Measurements from ENCODE around the gene OSBPL5.

OSBPL5 gene

DNA sequence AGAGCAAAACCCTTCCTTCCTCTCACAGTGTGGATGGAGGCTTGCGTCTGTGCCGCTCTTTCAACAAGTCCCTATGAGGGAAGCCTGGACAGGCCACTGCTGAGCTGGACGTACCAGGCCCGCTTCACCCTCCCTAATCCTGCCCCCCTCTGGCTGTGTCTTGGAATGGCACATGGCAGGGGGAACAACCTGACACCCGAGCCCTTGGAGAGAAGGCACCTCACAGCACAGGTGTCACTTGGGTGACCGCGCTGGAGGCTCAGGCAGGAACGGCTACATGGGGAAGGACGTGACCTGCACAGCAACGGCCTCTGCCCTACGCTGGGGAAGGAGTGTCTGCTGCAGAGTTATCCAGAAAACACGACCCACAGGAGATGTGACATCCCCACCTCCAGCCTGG, 118.9 kb downstream of the OSBPL5 start:
- POLR2A ChIA-PET = interaction anchor here (0.5 to 0.7 kb wide), 3 partner anchors 44 to 115 kb away, joined by 3 read pairs; no protein-coding TSS in a partner anchor
- Histone ChIP-seq H3K9me3 (ENCODE audit: control insufficient read depth, insufficient read depth, low read depth, low read length) (no peaks in the 10 kb centered on the region), H3K4me1 (ENCODE audit: control insufficient read depth, insufficient read depth, low read length) (peaks cover 14% of the 10 kb centered on the region; the same call in 1 of the 2 replicates), H3K27ac (ENCODE audit: extremely low read depth, low read depth, low read length) (no peak overlapping the region), H3K4me3 (ENCODE audit: low read depth, low read length) (no peak overlapping the region), H3K36me3 (ENCODE audit: control insufficient read depth in 2 of 2, insufficient read depth in 1 of 2, low read length in 2 of 2) (peaks cover 0 to 50% of the 10 kb centered on the region in 2 experiments; a peak in 1 of 3 replicates)
- TF ChIP-seq ZNF621 (tag by site-specific recombination; IDR thresholded peaks at IDR 0.05) (no peak), SETDB1 (IDR thresholded peaks at IDR 0.05; ENCODE audit: insufficient read length, low read length) (no peak), GLI4 (tag by site-specific recombination; IDR thresholded peaks at IDR 0.05) (no peak), ZNF701 (tag by site-specific recombination; IDR thresholded peaks at IDR 0.05) (no peak), ZFP3 (tag by site-specific recombination; IDR thresholded peaks at IDR 0.05; ENCODE audit: low read depth) (no peak), ZSCAN23 (tag by site-specific recombination; IDR thresholded peaks at IDR 0.05) (no peak), ZNF155 (tag by site-specific recombination; IDR thresholded peaks at IDR 0.05) (no peak), ZNF324 (tag by site-specific recombination; IDR thresholded peaks at IDR 0.05) (no peak), ZNF768 (tag by site-specific recombination; IDR thresholded peaks at IDR 0.05) (no peak), ZNF302 (tag by site-specific recombination; IDR thresholded peaks at IDR 0.05; ENCODE audit: low read depth) (no peak), ZNF560 (tag by site-specific recombination; IDR thresholded peaks at IDR 0.05; ENCODE audit: borderline replicate concordance) (no peak), ZSCAN16 (tag by site-specific recombination; IDR thresholded peaks at IDR 0.05) (no peak), ZNF37A (tag by site-specific recombination; IDR thresholded peaks at IDR 0.05) (no peak)
- TF ChIP-seq, protein P1, sequence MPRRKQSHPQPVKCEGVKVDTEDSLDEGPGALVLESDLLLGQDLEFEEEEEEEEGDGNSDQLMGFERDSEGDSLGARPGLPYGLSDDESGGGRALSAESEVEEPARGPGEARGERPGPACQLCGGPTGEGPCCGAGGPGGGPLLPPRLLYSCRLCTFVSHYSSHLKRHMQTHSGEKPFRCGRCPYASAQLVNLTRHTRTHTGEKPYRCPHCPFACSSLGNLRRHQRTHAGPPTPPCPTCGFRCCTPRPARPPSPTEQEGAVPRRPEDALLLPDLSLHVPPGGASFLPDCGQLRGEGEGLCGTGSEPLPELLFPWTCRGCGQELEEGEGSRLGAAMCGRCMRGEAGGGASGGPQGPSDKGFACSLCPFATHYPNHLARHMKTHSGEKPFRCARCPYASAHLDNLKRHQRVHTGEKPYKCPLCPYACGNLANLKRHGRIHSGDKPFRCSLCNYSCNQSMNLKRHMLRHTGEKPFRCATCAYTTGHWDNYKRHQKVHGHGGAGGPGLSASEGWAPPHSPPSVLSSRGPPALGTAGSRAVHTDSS (tag by site-specific recombination; IDR thresholded peaks at IDR 0.05) = no peak
- TF ChIP-seq, protein P2, sequence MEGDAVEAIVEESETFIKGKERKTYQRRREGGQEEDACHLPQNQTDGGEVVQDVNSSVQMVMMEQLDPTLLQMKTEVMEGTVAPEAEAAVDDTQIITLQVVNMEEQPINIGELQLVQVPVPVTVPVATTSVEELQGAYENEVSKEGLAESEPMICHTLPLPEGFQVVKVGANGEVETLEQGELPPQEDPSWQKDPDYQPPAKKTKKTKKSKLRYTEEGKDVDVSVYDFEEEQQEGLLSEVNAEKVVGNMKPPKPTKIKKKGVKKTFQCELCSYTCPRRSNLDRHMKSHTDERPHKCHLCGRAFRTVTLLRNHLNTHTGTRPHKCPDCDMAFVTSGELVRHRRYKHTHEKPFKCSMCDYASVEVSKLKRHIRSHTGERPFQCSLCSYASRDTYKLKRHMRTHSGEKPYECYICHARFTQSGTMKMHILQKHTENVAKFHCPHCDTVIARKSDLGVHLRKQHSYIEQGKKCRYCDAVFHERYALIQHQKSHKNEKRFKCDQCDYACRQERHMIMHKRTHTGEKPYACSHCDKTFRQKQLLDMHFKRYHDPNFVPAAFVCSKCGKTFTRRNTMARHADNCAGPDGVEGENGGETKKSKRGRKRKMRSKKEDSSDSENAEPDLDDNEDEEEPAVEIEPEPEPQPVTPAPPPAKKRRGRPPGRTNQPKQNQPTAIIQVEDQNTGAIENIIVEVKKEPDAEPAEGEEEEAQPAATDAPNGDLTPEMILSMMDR (tag by site-specific recombination; IDR thresholded peaks at IDR 0.05) = no peak
- TF ChIP-seq, protein P3, sequence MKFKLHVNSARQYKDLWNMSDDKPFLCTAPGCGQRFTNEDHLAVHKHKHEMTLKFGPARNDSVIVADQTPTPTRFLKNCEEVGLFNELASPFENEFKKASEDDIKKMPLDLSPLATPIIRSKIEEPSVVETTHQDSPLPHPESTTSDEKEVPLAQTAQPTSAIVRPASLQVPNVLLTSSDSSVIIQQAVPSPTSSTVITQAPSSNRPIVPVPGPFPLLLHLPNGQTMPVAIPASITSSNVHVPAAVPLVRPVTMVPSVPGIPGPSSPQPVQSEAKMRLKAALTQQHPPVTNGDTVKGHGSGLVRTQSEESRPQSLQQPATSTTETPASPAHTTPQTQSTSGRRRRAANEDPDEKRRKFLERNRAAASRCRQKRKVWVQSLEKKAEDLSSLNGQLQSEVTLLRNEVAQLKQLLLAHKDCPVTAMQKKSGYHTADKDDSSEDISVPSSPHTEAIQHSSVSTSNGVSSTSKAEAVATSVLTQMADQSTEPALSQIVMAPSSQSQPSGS (tag by site-specific recombination; IDR thresholded peaks at IDR 0.05; ENCODE audit: low read depth) = no peak
- TF ChIP-seq, protein P4, sequence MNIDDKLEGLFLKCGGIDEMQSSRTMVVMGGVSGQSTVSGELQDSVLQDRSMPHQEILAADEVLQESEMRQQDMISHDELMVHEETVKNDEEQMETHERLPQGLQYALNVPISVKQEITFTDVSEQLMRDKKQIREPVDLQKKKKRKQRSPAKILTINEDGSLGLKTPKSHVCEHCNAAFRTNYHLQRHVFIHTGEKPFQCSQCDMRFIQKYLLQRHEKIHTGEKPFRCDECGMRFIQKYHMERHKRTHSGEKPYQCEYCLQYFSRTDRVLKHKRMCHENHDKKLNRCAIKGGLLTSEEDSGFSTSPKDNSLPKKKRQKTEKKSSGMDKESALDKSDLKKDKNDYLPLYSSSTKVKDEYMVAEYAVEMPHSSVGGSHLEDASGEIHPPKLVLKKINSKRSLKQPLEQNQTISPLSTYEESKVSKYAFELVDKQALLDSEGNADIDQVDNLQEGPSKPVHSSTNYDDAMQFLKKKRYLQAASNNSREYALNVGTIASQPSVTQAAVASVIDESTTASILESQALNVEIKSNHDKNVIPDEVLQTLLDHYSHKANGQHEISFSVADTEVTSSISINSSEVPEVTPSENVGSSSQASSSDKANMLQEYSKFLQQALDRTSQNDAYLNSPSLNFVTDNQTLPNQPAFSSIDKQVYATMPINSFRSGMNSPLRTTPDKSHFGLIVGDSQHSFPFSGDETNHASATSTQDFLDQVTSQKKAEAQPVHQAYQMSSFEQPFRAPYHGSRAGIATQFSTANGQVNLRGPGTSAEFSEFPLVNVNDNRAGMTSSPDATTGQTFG (tag by site-specific recombination; IDR thresholded peaks at IDR 0.05; ENCODE audit: borderline replicate concordance) = no peak
- TF ChIP-seq, protein P5, sequence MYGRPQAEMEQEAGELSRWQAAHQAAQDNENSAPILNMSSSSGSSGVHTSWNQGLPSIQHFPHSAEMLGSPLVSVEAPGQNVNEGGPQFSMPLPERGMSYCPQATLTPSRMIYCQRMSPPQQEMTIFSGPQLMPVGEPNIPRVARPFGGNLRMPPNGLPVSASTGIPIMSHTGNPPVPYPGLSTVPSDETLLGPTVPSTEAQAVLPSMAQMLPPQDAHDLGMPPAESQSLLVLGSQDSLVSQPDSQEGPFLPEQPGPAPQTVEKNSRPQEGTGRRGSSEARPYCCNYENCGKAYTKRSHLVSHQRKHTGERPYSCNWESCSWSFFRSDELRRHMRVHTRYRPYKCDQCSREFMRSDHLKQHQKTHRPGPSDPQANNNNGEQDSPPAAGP (tag by site-specific recombination; IDR thresholded peaks at IDR 0.05) = no peak
- TF ChIP-seq, protein P6, sequence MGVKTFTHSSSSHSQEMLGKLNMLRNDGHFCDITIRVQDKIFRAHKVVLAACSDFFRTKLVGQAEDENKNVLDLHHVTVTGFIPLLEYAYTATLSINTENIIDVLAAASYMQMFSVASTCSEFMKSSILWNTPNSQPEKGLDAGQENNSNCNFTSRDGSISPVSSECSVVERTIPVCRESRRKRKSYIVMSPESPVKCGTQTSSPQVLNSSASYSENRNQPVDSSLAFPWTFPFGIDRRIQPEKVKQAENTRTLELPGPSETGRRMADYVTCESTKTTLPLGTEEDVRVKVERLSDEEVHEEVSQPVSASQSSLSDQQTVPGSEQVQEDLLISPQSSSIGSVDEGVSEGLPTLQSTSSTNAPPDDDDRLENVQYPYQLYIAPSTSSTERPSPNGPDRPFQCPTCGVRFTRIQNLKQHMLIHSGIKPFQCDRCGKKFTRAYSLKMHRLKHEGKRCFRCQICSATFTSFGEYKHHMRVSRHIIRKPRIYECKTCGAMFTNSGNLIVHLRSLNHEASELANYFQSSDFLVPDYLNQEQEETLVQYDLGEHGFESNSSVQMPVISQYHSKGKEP (tag by site-specific recombination; IDR thresholded peaks at IDR 0.05) = no peak
- CTCF ChIA-PET = interaction anchor here (0.6 to 9.0 kb wide), 3 partner anchors 9 to 106 kb away, joined by 3 to 98 read pairs (median 45); no protein-coding TSS in a partner anchor

All from HEK293 (cell line).